Activated CD8-positive, alpha-beta memory T cell treated with anti-CD3 and anti-CD28 coated beads, Interleukin-2, amount 50 U/mL, for 48 hours (primary cell): Measurements from ENCODE around the gene DAND5.
A peak's percentile ranks its signal among the peaks of the same experiment; 100 is the strongest.

Experiments
- DNase-seq: peaks from one replicate; pipeline ENCODE4 v3.0.0-alpha.2; 2020

Gene DAND5

DNA sequence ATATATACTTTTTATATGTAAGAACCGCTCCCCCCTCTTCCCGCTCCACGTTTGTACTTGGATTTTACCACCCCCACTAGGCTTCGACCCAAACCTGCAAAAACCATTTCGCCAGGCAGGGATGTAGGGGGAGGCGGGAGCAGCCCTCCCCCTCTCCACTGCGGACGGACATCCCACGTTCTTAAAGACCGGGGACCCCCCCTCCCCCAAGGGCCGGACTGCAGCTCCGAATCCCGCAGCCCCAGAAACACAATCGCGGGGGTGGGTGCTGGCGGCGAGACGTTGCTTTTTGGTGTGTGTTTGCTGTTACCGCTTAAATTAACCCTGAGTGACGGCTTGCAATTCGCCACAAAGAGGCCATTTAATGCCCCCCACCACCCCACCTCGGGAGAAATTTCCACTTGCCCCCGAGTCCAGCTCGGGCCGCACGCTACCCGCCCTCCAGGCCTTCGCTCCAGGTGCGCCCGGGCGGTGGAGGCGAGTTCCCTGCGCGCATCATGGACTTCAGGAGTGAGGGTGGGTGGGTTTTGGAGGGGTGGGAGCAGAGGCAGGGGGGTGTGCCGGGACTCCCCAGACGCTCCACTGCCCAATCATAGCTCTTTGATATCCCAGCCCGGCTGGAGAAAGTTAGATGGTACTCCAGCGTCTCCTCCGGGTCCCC is 41.7 kb downstream of the DAND5 start:
- DNase-seq: no peak

DNA sequence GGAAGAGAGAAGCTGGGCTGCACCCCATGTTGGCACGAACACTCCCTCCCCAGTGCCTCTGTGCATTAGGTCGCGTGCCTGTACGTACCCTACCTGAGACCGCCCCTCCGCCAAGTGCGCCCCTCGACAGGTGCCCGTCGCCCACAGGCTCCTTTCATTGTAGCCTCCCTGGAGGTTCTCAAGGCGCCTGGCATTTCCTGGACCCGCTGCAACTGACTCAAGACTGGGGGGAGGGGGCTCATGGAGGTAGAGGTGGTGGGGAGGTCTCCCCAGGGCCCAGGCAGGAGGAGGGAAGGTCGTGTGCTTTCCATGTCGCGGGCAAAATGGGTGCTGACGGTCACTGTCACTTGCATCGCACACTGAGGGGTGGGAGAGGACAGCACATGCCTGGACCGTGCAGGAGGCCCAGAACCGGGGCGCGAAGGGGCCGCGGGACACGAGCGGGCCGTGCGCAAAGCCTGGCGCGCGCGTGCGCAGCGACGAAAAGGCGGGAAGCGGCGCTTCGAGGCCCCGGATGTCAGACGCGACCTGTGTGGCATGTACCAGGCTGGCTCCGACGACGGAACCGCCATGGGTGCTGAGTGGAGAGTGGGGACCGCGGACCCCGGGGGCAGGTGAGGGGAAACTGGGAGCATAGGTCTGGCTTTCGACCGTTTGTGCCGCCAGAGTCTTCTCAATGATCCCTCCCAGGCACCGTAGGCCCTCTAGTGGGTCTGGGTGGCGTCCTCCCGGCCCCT is 42.4 kb downstream of the DAND5 start:
- no peak for DNase-seq

DNA sequence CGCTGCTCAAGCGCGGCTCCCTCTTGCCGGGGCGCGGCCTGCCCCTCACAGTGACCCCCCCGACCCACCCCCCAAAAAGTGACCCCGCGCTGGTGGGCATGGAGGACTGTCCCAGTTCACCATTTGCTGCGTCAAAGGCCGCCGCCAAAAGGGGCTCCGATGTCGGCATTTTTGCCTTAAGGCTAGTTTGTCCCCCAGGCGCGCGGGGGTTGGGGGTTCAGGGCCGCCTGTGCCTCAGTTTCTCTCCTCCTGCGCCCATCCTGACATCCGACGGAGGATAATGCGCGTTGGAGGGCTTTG is 43.0 kb downstream of the DAND5 start:
- DNase-seq: no peak

DNA sequence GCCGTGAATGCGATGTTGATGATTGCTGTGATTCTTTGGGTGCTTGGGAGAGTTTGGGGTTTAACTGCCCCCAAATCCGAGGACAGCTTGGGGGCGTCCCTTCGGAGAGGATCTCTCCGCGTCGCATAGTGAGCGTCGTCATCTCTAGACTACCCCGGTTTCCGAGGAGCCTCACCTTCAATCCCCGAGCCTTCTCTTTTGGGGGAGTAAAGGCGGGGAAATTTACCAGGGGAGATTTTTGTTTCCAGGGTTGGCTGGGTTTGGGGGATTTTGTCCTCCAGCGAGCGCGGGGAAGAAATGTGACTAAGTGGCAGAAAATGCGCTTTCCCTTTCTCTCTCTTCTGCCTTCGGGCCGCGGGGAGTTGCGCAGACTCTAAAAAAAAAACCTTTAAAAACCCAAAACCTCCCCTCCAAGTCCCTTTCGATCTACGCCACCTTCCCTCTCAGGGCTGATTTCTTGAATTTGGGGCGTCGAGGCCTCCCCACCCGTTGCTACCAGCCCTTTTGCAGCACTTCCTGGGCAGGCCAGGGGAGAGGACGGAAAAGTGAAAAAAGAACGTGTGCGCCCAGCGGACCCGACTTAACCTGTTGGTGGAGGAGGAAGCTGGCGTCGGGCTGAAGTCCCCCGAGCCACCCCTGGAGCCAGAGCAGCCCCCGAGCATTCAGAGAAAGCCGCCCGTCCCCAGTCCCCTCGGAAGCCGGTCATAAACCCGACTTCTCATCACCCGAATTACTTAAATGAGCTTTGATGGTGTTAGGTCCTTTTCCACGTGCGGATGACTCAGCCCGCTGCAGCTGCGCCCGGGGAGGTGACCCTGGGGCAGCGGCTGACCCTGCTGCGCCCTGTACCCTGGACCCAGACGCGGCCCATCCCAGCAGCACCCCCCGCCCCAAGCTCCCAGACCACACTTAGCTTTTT is 43.6 kb downstream of the DAND5 start:
- peak; percentile 73 for DNase-seq

DNA sequence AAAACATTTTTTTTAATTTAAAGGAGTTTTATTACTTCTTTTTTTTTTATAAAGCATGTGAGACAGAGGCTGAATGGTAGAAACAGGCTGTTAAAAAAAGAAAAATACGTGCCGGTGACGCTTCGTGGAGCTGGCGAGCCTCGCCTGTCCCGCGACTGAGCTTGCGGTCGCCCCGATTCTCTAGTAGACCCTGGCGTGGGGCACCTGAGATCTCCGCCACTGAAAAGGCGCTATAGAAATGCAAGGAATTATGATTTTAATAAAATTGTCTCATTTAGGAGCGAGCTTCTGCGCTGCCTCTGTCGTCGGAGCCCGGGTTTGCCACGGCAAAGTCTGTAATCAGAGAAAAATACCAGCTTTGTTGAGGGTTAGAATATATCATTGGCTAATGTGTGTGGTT is 44.3 kb downstream of the DAND5 start:
- DNase-seq: no peak

DNA sequence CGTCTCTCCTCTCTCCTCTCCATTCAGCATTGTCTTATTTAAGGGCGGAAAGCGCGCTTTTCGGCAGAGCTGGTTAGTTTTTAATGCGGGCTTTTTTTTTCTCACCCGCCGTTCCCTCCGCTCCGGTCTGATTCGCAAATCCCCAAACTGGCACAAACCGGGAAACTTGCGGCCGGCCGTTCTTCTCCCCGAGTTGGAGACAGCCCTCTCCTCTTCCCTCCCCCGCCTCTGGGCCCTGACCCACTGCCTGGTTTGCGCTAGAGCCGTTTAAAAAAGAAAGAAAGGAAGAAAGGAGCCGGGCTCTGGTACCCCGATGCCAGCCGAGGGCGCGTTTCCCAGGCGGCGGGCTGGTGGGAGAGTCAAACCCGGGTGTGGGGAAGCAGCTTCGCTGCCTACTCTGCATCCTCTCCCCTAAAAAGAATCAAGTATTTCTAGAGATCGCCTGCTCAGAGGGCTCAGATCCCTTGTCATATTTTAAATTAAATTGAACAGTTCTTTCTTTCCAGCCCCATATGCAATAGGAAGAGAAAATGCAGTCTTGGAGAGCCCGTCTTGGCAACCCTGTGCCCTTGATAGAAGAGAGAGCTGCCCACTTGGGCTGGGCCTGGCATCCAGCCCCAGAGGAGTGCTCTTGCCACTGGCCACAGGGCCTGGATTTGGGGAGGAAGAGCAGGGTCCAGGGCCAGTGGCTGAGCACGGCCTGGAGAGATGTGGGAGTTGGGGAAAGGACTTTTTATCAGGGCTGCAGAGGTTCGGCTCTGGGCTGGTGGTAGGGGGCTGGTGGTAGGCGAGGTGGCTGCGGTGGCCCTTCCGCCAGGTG is 44.9 kb downstream of the DAND5 start:
- DNase-seq: no peak

DNA sequence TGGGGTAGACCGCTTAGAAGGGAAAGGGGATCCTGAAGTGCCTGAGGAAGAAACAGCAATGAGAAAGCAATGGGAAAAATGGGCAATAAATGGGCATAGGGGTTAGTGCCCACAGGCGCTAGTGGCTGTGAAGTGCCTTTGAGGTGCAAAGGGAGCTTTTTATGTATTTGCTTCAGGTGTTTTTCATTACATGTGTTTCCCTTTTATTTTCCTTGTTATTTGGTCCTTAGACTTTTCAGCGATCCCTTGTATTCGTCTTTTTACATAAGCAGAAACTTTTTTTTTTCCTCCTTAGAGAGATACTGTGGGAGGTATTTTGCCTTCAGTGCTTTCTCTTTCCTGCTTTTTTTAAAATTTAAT is 45.5 kb downstream of the DAND5 start:
- DNase-seq: no peak

DNA sequence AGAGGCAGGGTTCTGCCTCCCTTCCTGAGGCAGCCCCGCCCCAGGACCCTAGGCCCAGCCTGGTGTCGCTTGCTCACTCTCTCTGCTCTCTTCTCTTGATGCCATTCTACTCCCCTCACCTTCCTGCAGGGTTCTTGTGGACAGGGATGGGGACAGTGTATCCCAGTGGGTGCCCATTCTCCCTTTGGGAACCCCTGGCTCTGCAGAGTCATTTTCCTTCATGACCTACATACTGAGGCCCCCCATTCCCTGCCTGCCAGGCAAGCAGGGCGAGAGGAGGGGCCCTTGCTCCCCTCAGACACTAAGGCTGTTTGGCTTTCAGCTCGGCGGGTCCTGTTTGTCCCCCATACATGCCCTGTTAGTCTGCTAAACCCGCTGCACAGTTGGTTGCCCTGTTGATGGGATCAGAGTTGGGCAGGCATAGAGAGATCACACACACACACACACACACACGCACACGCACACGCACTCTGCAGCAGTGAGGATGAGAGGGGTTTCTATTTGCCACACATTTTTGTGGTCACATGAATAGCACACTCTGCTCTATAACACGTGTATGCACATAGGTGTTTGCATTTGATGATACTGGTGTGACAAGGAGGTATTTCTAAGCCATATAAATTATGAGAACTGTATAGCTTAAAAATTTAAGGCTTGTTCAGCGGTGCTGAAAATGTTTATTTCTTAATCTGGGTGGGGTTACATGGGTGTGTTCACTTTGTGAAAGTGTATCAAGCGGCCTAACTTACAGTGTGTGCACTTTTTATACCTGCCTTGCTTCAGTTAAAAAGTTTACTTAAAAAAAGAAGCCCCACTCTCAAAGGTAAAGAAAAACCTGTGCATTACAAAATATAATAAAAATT is 46.2 kb downstream of the DAND5 start:
- DNase-seq: no peak

DNA sequence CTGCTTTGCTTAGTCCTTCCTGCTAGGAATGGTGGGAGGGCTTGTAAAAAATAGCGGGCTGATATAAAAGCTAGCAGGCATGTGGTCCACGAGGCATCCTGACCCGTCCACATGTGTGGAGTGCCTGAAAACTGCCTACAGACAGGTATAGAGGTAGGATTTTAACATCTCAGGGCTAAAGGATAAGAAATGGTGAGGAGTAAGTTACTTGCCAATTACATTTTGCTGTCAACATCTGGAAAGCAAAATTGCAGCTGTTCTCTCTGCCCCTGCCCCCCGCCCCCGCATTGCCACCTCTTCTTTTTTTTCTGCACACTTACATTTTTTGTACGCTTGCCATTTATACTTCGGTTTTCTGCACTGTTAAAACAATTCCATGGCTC is 46.9 kb downstream of the DAND5 start:
- no peak for DNase-seq

DNA sequence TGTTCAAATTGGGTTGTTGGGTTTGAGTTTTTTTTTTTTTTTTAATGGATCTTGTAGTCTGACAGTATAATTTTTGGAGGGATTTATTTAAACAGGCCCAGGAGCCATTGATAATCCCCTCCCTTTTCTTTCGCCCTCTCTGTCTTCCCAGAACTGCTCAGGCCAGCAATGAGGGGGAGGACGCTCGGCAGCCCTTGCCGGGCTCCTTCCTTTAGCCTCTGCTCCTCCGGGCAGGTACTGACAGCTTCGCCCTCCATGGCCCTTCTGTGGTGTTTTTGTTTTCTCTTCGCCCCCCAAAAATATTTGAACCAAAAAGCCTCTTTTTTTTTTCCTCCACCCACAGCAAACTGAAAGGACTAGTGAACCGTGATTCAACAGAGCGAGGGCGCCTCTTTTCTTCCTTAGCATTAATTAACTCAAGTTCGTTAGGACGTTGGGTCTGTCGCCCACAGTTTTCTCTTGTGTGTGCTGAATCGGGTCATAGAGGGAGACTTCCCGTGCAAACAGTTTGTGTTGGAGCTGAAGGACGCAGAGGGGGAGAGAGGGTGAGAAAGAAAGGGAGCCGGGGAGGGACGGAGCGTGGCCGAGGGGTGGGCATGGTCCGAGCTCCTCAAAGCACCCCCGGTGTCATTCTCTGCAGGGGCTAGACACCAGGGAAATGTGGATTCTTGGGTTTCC is 47.4 kb downstream of the DAND5 start:
- DNase-seq: no peak

DNA sequence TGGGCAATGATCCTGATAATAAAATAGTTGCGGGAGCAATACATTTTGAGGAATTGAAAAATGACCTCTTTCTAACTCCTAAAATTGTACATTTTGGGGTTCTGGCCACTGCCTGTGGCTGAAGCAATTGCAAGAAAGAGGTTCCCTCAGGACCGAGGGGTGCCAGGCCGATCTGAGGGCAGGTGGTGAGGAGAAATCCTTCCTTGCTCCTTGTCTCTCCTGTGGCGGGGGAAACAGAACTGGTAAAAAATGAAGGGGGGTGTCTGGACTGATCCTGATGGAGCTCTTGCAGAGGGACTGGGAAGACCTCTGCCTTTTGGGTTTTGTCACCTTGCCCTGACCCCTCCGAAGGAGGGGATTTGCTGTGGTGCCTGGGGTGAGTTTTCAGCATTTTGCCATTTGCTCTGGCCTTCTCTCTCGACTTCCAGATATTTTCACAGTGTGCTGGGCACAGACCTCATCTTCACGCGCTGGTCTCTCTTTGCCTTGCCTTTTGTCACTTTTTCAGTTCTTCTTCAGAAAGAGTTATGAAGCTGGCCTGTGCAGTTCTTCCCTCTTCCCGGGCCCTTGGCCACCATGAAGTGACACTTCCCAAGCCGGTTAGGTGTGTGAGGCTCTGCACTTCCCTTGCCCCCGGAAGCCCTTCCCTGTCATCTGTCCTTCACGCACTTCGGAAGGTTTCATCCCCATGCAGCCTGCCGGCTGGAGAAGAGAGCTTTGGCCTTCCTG is 48.1 kb downstream of the DAND5 start:
- no peak for DNase-seq

DNA sequence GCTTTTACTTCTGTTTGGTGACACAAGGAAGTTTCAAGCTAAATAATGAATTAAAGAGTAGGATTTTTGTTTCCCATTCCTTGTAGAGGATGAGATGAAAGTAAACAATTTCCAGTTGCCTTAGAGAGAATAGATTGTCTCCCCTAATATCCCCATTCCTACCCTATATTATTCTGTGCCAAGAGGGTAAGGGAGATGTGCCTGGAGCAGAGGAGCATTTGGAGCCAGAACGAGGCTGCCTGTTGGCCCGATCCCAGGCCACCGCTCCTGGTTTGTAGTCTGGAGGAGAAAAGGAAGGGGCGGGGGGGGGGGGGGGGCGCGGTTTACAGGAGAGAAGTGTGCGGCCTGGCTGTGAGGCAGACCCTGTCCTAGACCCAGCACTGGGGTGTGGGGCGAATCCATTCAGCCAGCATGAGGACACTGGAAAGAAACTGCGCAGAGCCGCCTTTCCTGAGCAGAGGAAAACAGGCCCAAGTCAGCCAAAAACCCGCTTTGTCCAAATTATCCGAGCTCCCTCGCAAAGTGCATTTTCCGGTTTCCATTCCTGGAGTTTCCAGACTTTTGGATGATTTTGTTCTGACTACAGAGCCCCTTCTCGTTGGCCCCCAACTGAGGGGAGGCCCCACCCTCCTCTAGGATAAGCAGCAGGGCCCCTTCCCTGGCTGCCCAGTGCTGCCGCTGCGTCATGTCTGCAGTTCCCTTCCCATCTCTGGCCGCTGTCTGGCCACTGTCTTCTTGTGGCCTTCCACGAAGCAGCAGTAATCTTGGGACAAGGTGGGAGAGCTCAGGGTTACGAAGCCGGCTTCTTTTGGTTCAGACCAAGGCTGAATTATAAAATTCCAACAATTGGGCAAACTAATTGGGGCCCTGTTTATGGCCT is 48.9 kb downstream of the DAND5 start:
- no peak for DNase-seq

DNA sequence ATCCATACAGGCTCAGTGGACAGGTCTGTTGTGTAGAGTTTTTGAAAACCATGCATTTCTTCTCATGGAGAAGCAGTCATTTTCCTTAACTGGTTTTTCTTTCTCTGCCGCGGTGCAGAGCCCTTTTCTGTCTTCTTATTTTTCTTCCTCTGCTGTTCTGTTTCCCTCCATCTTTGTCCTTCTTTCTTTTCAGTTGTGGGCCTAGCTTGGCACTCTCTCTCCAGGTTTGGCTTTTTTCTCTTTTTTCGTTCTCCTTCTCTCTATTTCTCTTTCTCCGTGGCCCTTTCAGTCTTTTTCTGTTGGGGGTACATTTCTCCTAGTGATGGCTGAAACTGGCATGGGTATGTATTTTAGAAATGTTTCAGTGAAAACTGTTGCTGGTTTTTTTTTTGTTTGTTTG is 50.0 kb downstream of the DAND5 start:
- DNase-seq: no peak

DNA sequence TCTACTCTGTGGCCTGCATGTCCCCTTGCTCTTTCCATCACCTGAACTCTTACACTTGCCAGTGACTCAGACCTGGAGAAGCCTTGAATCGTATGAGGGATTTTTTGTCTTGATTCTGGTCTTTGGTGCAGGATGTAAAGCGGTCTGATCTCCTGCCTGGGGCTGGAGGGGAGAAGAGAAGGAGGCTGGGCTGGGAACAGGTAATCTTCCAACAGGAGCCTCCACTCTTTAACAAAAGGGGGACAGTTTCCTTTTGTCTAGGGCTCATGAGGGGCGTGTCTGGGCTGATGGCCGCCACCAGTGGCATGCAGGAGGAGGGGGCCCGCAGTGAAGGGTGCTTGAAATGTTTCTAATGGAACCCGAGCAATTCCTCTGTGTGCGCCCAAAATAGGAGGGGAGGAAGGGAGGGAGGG is 50.6 kb downstream of the DAND5 start:
- DNase-seq: no peak

DNA sequence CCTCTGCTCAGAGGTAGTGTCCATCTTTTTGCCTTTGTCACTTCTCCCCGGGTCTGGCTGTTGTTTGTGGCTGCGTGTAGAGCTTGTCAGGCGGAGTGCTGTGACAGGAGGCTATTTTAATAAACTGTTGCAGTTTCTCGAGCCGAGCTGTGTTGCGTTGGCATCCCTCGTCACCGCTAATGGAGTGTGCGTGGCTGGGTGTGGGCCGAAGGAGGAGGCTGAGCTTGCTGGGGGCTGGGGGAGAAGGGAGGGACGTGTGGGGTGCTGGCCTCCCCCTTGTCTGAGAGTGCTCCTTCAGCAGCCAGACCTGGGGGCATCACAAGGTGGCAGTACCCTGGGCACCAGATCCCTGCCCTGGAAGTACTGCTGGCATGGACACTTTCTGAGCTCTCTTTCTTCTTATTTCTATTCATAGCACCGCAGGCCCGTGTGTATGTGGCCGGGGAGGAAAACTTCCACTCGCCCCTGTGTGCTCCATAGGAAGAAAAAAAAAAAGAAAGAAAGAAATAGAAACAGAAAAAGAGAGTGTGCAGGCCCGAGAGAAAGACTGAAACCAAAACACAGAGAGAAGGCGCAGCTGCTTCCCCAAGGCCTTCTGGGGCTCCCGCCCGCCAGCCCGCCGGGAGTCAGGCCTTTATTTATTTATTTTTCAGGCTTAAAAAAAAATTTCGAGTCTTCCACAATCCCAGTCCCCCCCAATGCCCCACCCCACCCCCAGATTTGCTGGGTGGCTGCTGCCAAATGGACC is 52.9 kb downstream of the DAND5 start:
- no peak for DNase-seq

DNA sequence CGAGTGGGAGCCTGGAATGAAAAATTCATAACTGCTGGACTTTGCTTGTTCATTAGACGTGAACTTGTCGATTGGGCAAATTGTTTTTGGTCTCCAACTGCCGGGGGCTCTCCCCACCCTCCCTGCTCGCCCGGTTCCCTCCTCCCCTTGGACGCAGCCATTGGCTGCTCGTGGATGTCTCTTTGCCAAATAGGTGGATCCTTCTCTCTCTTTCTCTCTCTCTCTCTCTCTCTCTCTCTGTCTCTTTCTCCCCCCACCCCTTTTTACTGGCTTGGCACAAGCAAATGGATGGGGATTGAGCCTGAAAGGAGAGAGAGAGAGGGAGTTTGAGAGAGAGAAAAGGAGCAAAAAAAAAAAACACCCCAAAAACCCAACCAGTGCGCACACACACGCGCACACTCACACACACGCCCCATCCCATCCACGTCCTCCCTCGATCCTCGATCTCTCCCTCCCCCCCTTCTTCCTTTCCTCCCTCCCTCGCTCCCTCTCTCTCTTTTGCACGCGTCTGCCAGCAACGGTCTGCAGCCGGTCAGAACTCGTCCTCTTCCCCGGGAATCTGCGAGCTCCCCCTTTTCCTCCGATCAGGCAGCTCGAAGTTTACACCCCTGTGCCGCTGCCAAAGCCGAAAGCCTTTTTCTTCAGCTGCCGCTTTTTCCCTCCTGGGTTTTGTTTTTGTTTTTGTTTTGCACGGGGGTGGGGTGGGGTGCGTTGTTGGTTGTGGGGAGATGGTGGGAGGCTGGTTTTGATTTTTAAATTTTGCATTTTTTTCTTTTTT is 53.7 kb downstream of the DAND5 start:
- DNase-seq: no peak

DNA sequence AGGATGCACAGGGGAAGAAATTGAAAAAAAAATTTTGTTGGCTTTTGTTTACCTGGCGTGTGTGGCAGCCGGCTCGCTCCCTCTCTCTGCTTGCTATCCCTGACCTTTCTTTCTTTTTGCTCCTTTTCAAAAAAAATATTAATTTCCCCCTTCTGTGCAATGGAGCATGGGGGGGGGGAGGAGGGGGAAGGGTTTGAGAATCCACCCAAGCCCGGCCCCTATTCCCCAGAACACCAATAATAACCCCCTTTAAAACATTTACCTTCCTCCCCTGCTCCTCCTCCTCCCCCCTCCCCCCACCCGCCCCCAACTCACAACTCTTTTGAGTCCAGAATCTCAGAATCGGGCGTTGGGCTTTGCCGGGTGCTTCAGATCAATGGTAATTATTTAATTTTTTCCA is 54.3 kb downstream of the DAND5 start:
- DNase-seq: no peak
